ENCODE results near the gene TRIM22.
"Not testable (repeated sequence)": the region's sequence is repeated elsewhere in the genome, so short reads cannot be mapped to it uniquely, and the experiment has no call there.

The TRIM22 gene

DNA sequence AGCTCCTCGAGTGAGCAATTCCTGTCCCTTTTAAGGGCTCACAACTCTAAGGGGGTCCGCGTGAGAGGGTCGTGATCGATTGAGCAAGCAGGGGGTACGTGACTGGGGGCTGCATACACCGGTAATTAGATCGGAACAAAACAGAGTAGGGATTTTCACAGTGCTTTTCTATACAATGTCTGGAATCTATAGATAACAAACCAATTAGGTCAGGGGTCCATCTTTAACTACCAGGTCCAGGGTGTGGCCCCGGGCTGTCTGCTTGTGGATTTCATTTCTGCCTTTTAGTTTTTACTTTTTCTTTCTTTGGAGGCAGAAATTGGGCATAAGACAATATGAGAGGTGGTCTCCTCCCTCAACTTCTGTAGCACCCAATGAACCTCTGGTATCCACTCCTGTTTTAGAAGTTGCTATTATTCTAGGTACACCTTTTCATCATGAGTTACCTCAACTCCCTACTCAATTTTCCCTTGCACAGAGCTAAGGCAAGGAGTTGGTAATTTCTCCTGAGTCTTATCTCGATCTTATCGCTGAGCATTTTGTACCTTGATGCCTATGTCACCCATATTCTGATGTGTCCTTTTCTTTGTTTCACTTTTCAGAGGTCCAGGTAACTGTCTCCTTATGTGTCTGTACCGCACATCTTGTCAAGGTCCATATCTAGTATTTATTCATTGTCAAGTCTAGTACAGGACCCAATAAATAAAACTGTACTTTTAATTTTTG, 1.8 kb downstream of the TRIM22 start:
- DNase-seq (ENCODE audit: low read depth in 2 of 2) = not testable (repeated sequence)

GRCh38 chr11:5691964-5692361, 2.4 kb downstream of the TRIM22 start:
- DNase-seq (ENCODE audit: low read depth in 2 of 2) = no peak

GRCh38 chr11:5694642-5695041, 5.1 kb downstream of the TRIM22 start:
- no peak for DNase-seq (ENCODE audit: low read depth in 2 of 2)

GRCh38 chr11:5695580-5695979, 6.0 kb downstream of the TRIM22 start:
- DNase-seq (ENCODE audit: low read depth in 2 of 2) = no peak

- no peak for DNase-seq (ENCODE audit: low read depth in 2 of 2)
Measured at GRCh38 chr11:5696210-5696609, 6.6 kb downstream of the TRIM22 start.

DNA sequence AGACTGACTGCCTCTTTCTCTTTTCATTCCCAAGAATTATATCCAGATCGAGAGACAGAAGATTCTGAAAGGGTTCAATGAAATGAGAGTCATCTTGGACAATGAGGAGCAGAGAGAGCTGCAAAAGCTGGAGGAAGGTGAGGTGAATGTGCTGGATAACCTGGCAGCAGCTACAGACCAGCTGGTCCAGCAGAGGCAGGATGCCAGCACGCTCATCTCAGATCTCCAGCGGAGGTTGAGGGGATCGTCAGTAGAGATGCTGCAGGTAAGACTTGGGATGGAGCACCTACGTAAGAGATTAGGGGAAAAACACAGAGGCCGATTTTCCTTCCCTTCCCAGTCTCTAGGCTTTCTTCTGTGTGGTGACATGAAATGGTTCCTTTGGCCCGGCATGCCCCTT, 8.7 kb downstream of the TRIM22 start:
- no peak for DNase-seq (ENCODE audit: low read depth in 2 of 2)

GRCh38 chr11:5700421-5701054, 10.9 kb downstream of the TRIM22 start:
- no peak for DNase-seq (ENCODE audit: low read depth in 2 of 2)

GRCh38 chr11:5701055-5701577, 11.5 kb downstream of the TRIM22 start:
- DNase-seq (ENCODE audit: low read depth in 2 of 2) = no peak

DNA sequence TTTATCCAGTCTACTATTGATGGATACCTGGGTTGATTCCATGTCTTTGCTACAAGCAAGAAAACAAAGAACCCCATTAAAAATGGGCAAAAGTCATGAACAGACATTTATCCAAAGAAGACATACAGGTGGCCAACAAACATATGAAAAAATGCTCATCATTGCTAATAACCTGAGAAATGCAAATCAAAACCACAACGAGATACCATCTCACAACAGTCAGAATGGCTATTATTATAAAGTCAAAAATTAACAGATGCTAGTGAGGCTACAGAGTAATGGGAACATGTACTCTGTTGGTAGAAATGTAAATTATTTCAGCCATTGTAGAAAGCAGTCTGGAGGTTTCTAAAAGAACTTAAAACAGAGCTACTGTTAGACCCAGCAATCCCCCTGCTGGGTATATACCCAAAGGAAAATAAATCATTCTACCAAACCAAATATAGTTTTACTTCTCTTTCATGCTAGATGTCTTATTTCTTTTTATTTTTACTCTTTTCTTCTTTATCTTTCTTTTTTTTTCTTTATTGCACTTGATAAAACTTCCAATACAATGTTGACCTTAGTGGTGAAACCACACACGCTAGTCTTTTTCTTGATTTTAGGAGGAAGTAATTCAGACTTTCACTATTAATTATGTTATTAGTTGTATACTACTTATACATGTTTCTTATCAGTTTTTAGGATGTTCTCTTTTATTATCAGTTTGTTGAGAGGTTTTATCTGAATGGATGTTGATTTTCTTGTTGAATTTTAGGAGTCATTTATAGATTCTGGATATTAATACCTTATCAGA, 14.3 kb downstream of the TRIM22 start:
- no peak for DNase-seq (ENCODE audit: low read depth in 2 of 2)

- DNase-seq (ENCODE audit: low read depth in 2 of 2) = no peak
Measured at GRCh38 chr11:5705688-5706087, 16.1 kb downstream of the TRIM22 start.

DNA sequence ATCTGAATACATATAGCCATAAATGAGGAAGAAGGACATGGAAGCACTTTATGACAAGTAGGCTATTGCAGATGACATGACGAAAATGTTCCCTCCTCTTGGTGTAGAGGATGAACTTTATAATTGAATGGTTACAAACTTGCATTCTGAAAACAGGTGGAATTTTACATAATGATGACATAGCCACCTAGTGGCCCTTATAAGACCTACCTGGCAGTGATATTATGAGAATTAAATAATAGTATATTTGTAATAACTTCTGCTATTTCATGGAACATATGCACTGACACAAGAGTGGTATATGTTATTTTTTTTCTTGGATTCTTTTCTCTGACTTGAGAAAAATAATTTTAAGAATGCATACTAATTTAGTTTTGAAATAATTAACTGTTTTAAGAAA, 22.9 kb downstream of the TRIM22 start:
- no peak for DNase-seq (ENCODE audit: low read depth in 2 of 2)

- no peak for DNase-seq (ENCODE audit: low read depth in 2 of 2)
Measured at GRCh38 chr11:5713695-5714094, 24.1 kb downstream of the TRIM22 start.

- DNase-seq (ENCODE audit: low read depth in 2 of 2) = not testable (repeated sequence)
Measured at GRCh38 chr11:5716518-5716917, 26.9 kb downstream of the TRIM22 start.

DNA sequence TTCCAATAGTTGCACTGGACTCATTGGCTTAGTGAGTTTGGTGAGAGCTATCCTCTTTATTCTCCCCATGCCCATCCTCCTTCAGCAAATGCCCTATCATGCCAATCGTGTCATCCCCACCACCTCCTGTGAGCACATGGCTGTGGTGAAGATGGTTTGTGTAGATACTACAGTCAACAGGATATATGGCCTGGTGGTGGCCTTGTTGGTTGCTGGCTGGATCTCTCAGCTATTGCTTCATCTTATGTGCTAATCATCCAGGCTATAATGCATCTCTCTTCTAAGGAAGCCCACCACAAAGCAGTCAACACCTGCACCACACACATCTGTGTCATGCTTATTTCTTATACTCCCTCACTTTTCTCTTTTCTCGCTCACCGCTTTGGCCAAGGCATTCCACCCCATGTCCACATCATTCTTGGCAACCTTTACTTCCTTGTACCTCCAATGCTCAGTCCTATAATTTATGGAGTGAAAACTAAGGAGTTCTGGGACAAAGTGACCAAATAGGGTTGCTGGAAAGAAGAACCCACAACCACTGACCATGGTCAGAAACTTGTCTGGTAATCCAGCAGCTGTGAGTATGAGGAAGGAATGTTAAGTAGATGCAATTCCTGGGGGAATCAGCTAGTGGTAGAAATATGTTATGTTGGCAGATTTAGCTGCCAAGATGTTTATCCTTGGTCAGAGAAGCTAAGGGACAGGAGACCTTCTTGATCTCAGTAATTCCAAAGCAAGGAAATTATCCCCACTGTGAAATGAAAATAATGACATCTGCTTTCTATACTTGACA, 30.3 kb downstream of the TRIM22 start:
- no peak for DNase-seq (ENCODE audit: low read depth in 2 of 2)

DNA sequence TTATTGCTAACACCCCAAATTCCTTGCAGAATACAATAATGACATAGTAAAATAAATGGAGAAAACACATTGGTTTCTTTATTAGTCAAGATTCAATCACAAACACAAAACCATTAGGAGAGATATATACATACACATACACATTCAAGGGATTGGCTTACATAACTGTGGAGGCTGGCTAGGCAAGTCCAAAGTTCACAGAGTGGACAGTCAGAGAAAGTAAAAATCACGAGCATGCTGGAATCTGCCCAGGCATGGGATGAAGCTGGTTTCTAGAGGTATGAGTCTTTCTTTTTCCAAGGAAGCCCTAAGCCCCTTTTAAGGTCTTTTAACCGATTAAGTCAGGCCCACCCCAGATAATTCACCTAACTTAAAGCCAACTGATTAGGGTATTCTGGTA, 33.0 kb downstream of the TRIM22 start:
- DNase-seq (ENCODE audit: low read depth in 2 of 2) = no peak

DNA sequence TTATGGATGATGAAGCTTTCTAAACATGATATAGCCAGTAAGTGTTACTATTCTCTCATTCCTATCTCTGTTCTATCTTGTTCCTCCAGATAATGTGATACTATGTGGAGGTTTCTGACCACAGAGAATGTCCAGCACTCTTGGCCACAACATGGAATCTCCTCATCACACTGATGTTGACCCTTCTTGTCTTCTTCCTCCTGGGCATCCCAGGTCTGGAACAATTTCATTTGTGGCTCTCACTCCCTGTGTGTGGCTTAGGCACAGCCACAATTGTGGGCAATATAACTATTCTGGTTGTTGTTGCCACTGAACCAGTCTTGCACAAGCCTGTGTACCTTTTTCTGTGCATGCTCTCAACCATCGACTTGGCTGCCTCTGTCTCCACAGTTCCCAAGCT, 36.8 kb downstream of the TRIM22 start:
- no peak for DNase-seq (ENCODE audit: low read depth in 2 of 2)

DNA sequence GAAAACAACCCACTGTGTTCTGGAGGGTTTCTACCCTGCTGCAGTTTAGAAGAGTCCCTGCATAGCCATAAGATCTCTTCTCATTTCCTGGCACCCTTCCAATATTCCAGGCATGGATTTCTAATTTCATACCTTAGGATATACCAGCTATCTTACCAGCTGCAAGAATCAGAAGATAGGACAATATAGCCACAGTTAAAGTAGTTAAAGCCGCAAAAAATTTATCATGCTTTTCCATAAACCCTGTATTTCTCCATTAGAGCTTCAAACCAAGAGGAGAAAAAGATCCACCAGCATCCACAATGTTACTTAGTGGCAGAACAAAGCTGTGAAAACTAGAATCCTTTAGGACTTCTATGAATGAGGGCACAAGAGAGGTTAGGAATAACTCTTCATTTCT, 38.1 kb downstream of the TRIM22 start:
- no peak for DNase-seq (ENCODE audit: low read depth in 2 of 2)

DNA sequence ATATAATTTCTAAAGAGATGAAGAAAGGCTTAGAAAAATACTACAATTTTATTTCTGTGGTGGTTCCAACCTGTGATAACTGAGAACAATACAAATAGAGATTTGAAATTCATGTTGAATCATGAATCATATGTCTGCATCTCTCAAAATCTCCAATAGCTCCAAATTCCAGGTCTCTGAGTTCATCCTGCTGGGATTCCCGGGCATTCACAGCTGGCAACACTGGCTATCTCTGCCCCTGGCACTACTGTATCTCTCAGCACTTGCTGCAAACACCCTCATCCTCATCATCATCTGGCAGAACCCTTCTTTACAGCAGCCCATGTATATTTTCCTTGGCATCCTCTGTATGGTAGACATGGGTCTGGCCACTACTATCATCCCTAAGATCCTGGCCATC, 46.8 kb downstream of the TRIM22 start, which contains the start of gene OR56B1:
Gene OR56B1, plus strand, starts transcription at position 53 of the 400 bp plus-strand sequence. Its CDS starts 69 bp downstream, at position 122.
- DNase-seq (ENCODE audit: low read depth in 2 of 2) = no peak

GRCh38 chr11:5737091-5737490, 47.5 kb downstream of the TRIM22 start:
- DNase-seq (ENCODE audit: low read depth in 2 of 2) = no peak

GRCh38 chr11:5737670-5738392, 48.2 kb downstream of the TRIM22 start:
- DNase-seq (ENCODE audit: low read depth in 2 of 2) = no peak

DNA sequence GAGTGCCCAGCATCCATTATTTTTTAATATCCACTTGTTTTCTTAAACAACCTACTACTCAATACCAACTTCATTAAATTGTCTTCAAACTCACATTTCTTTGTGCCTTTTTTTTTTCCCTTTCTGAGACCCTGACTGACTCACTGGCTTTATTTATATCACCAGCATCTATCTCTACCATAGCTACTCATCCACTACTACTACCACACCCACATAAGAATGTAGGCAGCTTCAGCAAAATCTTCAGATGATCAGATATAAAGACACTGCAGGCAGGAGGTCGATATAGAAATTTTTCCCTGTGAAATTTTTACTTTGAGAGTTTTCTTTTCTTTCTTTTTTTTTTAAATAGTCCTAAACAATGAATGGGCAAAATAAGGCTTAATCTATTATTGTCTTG, 48.8 kb downstream of the TRIM22 start:
- DNase-seq (ENCODE audit: low read depth in 2 of 2) = no peak

Measured in stimulated activated CD8-positive, alpha-beta memory T cell treated with anti-CD3 and anti-CD28 coated beads, Interleukin-2, amount 100 ng/mL, for 48 hours (primary cell).